Measurements from ENCODE around the gene MTR.

MTR gene

GRCh38 chr1:236914375-236914774 lies 119.3 kb downstream of the MTR start:
- no peak overlapping the region for H3K4me3 ChIP-seq (ENCODE audit: control insufficient read depth, low read depth, low read length)
- no peak for TF ChIP-seq CTCF (conservative IDR thresholded peaks at IDR 0.05; ENCODE audit: control insufficient read depth, insufficient read depth, low read depth, low read length)
- no peak for DNase-seq (ENCODE audit: low read depth)

GRCh38 chr1:236916131-236916800 lies 121.2 kb downstream of the MTR start:
- DNase-seq (ENCODE audit: low read depth): no peak
- TF ChIP-seq CTCF (conservative IDR thresholded peaks at IDR 0.05; ENCODE audit: control insufficient read depth, insufficient read depth, low read depth, low read length): no peak
- H3K4me3 ChIP-seq (ENCODE audit: control insufficient read depth, low read depth, low read length): no peak overlapping the region

- DNase-seq (ENCODE audit: low read depth): no peak
- H3K4me3 ChIP-seq (ENCODE audit: control insufficient read depth, low read depth, low read length): no peak overlapping the region
- no peak for TF ChIP-seq CTCF (conservative IDR thresholded peaks at IDR 0.05; ENCODE audit: control insufficient read depth, insufficient read depth, low read depth, low read length)
These were observed 122.4 kb downstream of the MTR start for GRCh38 chr1:236917448-236917847.

GRCh38 chr1:236920286-236920894 lies 125.3 kb downstream of the MTR start:
- no peak for DNase-seq (ENCODE audit: low read depth)
- H3K4me3 ChIP-seq (ENCODE audit: control insufficient read depth, low read depth, low read length): no peak overlapping the region
- no peak for TF ChIP-seq CTCF (conservative IDR thresholded peaks at IDR 0.05; ENCODE audit: control insufficient read depth, insufficient read depth, low read depth, low read length)

GRCh38 chr1:236921610-236922009 lies 126.5 kb downstream of the MTR start:
- TF ChIP-seq CTCF (conservative IDR thresholded peaks at IDR 0.05; ENCODE audit: control insufficient read depth, insufficient read depth, low read depth, low read length): no peak
- no peak overlapping the region for H3K4me3 ChIP-seq (ENCODE audit: control insufficient read depth, low read depth, low read length)
- no peak for DNase-seq (ENCODE audit: low read depth)

- no peak for TF ChIP-seq CTCF (conservative IDR thresholded peaks at IDR 0.05; ENCODE audit: control insufficient read depth, insufficient read depth, low read depth, low read length)
- H3K4me3 ChIP-seq (ENCODE audit: control insufficient read depth, low read depth, low read length): no peak overlapping the region
- DNase-seq (ENCODE audit: low read depth): no peak
These were observed 127.1 kb downstream of the MTR start for GRCh38 chr1:236922190-236922589.

Measured in fibroblast of mammary gland (primary cell).